Gastrocnemius medialis (tissue), 4 donors: ENCODE results near the gene YAE1. TPM values are rescaled to one million over a fixed set of nuclear protein-coding genes. Genes with fewer than 3 reads are reported as not detected.

Experiments
- ATAC-seq, 2 donors: fragments of 150-250 bp; one replicate each; pipeline ENCODE4 v1.9.1; 2016
- DNase-seq, 2 donors: peaks; one replicate each; pipeline ENCODE4 v3.0.0-alpha.2; 2019
- H3K27ac ChIP-seq, 4 donors: fragments of 200-600 bp; sonication (generic); 1 replicate in 1 of 4; 2 replicates in 3 of 4; pipeline ENCODE4 v1.5.1; 2016 to 2018; ENCODE audit warnings: mild to moderate bottlenecking in 2 of 4, moderate library complexity in 1 of 4
- H3K27me3 ChIP-seq, 3 donors: fragments of 200-600 bp; sonication (generic) in 2 of 3; 1 replicate in 1 of 3; 2 replicates in 2 of 3; pipeline versions ENCODE4 v1.5.1 to v1.6.0; 2016 to 2019; ENCODE audit warnings: mild to moderate bottlenecking in 1 of 3, moderate library complexity in 1 of 3
- H3K36me3 ChIP-seq, 2 donors: fragments of 200-600 bp; sonication (generic) in 1 of 2; one replicate each; pipeline ENCODE4 v1.5.1; 2017 to 2018
- H3K4me1 ChIP-seq, 2 donors: fragments of 200-600 bp; sonication (generic) in 1 of 2; one replicate each; pipeline ENCODE4 v1.5.1; 2016 to 2017; ENCODE audit warnings: mild to moderate bottlenecking in 2 of 2
- H3K4me3 ChIP-seq, 4 donors: fragments of 200-600 bp; sonication (generic) in 3 of 4; 1 replicate in 1 of 4; 2 replicates in 3 of 4; pipeline ENCODE4 v1.5.1; 2016 to 2019; ENCODE audit warnings: mild to moderate bottlenecking in 2 of 4
- H3K9me3 ChIP-seq, 3 donors: fragments of 200-600 bp; sonication (generic) in 2 of 3; 1 replicate in 1 of 3; 2 replicates in 2 of 3; pipeline ENCODE4 v1.5.1; 2016 to 2019
- POLR2A ChIP-seq, 2 donors: fragments of 450-650 bp; IDR thresholded peaks; one replicate each; pipeline ENCODE4 v1.6.1; 2017; ENCODE audit warnings: antibody characterized with exemption in 2 of 2, mild to moderate bottlenecking in 2 of 2, moderate library complexity in 2 of 2
- in situ Hi-C, 4 donors: fragments of 200-750 bp; cut with MboI; loops; one replicate each; pipeline versions ENCODE4 v1.15.0 to v1.8.0; 2017; ENCODE audit warnings: low sequenced_read_pairs in 4 of 4
- intact Hi-C: fragments of 100-400 bp; cut with DNase I; formaldehyde crosslinking; loops from one replicate; pipeline ENCODE4 v1.15.1; 2023; ENCODE audit warnings: low total_unique reads
- total RNA-seq, 4 donors: library from RNA; depleted of rRNA; stranded (reverse); fragments of >200 nt; gene quantifications; one replicate each; pipeline versions ENCODE4 v1.1.0 to v1.2.3, GENCODE V29; 2016
- TF ChIP-seq, protein P1 (sequence below), 5 experiments: fragments of 450-650 bp in 3 of 5; fragments of 200-600 bp in 2 of 5; sonication (generic) in 2 of 5; IDR thresholded peaks in 4 of 5; conservative IDR thresholded peaks in 1 of 5; 1 replicate in 4 of 5; 2 replicates in 1 of 5; pipeline ENCODE4 v1.5.1; 2016 to 2019; ENCODE audit warnings: antibody characterized with exemption in 5 of 5, mild to moderate bottlenecking in 3 of 5, moderate library complexity in 3 of 5

YAE1 gene
- total RNA-seq, 4 donors from 2014 or later: 4.6 to 20.2 (median 10.2) TPM

DNA sequence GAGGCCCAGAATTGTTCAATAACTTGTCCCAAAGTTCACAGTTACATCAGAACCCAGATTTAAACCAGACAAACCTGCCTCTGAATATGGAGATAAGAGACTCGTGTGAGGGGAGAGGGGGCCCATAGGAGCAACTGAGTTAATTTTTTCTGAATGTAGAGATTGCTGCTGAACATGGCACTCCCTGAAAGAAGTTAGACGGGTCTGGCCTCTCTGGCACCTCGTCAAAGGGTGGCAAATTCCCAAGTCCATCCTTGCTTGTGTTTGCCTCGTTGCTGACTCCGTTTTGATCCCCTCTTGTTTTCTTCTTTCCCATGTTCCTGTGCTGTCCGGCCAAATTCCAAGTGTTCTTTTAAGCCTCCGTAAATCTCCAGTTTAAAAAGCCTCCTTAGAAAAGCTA is 35.2 kb upstream of the YAE1 start:
- Histone ChIP-seq H3K4me3 (no peak overlapping the region), H3K4me1 (no peaks in the 10 kb centered on the region), H3K27me3 (no peaks in the 10 kb centered on the region), H3K36me3 (no peaks in the 10 kb centered on the region), H3K9me3 (no peaks in the 10 kb centered on the region), H3K27ac (no peak overlapping the region)
- no peak for TF ChIP-seq POLR2A (IDR thresholded peaks at IDR 0.05)
- TF ChIP-seq, protein P1, sequence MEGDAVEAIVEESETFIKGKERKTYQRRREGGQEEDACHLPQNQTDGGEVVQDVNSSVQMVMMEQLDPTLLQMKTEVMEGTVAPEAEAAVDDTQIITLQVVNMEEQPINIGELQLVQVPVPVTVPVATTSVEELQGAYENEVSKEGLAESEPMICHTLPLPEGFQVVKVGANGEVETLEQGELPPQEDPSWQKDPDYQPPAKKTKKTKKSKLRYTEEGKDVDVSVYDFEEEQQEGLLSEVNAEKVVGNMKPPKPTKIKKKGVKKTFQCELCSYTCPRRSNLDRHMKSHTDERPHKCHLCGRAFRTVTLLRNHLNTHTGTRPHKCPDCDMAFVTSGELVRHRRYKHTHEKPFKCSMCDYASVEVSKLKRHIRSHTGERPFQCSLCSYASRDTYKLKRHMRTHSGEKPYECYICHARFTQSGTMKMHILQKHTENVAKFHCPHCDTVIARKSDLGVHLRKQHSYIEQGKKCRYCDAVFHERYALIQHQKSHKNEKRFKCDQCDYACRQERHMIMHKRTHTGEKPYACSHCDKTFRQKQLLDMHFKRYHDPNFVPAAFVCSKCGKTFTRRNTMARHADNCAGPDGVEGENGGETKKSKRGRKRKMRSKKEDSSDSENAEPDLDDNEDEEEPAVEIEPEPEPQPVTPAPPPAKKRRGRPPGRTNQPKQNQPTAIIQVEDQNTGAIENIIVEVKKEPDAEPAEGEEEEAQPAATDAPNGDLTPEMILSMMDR (IDR thresholded peaks at IDR 0.05 in 4 of 5, conservative IDR thresholded peaks at IDR 0.05 in 1 of 5): no peak
- DNase-seq (no peak), ATAC-seq (no peak)
- intact Hi-C loops (no loop called here), in situ Hi-C loops (no loop called here)

DNA sequence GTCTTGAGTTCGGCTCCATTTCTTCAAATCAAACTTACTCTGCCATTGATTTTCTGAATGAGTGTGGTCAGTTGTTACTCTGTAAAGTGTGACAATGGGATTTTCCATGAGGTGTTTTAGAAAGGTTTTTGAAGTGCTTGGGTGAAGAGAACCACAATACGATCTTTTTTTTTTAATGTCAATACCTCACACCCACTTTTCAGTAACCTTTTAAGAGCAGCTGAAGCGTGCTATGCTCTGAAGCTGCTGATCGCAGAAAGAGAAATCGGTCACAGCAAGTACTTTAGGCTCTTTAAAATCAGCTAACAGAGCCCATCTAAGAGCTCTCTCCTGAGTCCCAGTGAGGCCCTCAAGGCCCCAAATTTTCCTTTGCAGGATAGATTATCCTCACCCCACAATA is 34.4 kb upstream of the YAE1 start:
- TF ChIP-seq, protein P1 (IDR thresholded peaks at IDR 0.05 in 4 of 5, conservative IDR thresholded peaks at IDR 0.05 in 1 of 5): no peak
- no peak for TF ChIP-seq POLR2A (IDR thresholded peaks at IDR 0.05)
- H3K4me3 ChIP-seq: no peak overlapping the region
- H3K4me1 ChIP-seq: no peaks in the 10 kb centered on the region
- in situ Hi-C loops: no loop called here
- DNase-seq (no peak), ATAC-seq (no peak)
- no peaks in the 10 kb centered on the region for H3K9me3 ChIP-seq
- no peak overlapping the region for H3K27ac ChIP-seq
- intact Hi-C loops: no loop called here
- no peaks in the 10 kb centered on the region for H3K36me3 ChIP-seq
- H3K27me3 ChIP-seq: no peaks in the 10 kb centered on the region

DNA sequence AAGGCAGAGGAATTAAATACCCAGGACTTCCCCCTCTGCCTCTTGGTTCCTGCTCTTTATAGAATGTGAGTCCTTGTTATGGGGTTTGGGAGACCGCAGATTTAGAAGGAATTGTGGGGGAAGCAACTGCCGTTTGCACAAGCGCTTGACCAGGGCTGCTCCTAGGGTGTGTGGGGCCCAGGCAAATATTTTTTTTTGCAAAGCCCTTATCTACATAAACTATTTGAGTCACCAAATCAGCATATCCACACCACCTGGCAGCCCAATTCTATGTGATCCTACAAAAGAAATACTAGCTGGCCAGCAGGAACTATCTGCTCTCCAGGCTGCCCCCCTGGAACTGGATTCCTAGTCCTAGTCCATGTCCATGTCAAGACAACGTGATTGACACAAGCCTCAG is 33.4 kb upstream of the YAE1 start:
- no peaks in the 10 kb centered on the region for H3K36me3 ChIP-seq
- no peak overlapping the region for H3K27ac ChIP-seq
- ATAC-seq (no peak), DNase-seq (no peak)
- intact Hi-C loops (no loop called here), in situ Hi-C loops (no loop called here)
- H3K27me3 ChIP-seq: no peaks in the 10 kb centered on the region
- no peaks in the 10 kb centered on the region for H3K4me1 ChIP-seq
- no peaks in the 10 kb centered on the region for H3K9me3 ChIP-seq
- TF ChIP-seq, protein P1 (IDR thresholded peaks at IDR 0.05 in 4 of 5, conservative IDR thresholded peaks at IDR 0.05 in 1 of 5): no peak
- TF ChIP-seq POLR2A (IDR thresholded peaks at IDR 0.05): no peak
- no peak overlapping the region for H3K4me3 ChIP-seq

DNA sequence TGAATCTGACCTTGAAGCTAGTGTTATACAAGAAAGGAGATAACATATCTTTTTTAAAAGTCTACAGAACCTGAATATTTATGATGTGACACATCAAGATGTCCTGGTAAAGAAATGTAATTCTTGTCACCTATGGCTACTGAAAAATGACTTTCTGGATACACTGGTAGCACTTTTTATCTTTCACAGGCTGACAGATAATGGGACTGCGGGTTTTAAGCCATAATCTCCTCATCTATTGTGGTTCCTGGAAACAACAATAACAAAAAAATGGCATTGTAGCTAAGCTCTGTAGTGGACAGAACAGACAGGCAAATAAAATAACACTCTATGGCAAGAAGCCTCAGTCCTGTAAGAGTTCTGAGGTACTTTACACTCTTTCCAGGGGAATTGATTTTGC is 31.6 kb upstream of the YAE1 start:
- in situ Hi-C loops: no loop called here

DNA sequence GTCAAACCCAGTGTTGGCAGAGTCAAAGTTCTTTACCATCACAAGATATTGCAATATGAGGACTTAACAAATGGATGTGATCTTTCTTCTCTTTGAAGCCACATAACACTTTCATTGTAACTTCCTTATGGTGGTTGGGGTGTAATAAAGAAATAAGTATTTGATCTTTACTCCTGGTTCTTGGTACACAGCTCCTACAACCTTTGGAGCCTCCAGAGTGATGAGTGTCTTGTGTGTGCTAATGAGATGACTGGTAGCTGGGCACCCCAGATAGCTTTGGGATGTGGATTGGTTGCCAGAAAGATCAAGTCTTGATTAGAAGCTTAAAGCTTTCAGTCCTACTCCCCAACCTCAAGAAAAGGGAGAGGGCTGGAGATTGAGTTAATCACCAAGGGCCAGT is 31.1 kb upstream of the YAE1 start:
- ATAC-seq: no peak
- H3K4me1 ChIP-seq: no peaks in the 10 kb centered on the region
- H3K27me3 ChIP-seq: no peaks in the 10 kb centered on the region
- no peaks in the 10 kb centered on the region for H3K36me3 ChIP-seq
- TF ChIP-seq POLR2A (IDR thresholded peaks at IDR 0.05): no peak
- TF ChIP-seq, protein P1 (IDR thresholded peaks at IDR 0.05 in 4 of 5, conservative IDR thresholded peaks at IDR 0.05 in 1 of 5): no peak
- no peaks in the 10 kb centered on the region for H3K9me3 ChIP-seq
- in situ Hi-C loops: no loop called here
- H3K27ac ChIP-seq: no peak overlapping the region
- DNase-seq: no peak
- H3K4me3 ChIP-seq: no peak overlapping the region
- intact Hi-C loops: no loop called here

More for the DNA sequence above, 31.6 kb upstream of the YAE1 start:
- DNase-seq (no peak), ATAC-seq (no peak)
- H3K27ac ChIP-seq: no peak overlapping the region
- no peak overlapping the region for H3K4me3 ChIP-seq
- H3K9me3 ChIP-seq: no peaks in the 10 kb centered on the region
- no peaks in the 10 kb centered on the region for H3K36me3 ChIP-seq
- intact Hi-C loops: no loop called here
- no peaks in the 10 kb centered on the region for H3K4me1 ChIP-seq
- H3K27me3 ChIP-seq: no peaks in the 10 kb centered on the region
- TF ChIP-seq, protein P1 (IDR thresholded peaks at IDR 0.05 in 4 of 5, conservative IDR thresholded peaks at IDR 0.05 in 1 of 5): no peak
- no peak for TF ChIP-seq POLR2A (IDR thresholded peaks at IDR 0.05)
